Measurements from ENCODE around the gene PAX5.

The PAX5 gene

DNA sequence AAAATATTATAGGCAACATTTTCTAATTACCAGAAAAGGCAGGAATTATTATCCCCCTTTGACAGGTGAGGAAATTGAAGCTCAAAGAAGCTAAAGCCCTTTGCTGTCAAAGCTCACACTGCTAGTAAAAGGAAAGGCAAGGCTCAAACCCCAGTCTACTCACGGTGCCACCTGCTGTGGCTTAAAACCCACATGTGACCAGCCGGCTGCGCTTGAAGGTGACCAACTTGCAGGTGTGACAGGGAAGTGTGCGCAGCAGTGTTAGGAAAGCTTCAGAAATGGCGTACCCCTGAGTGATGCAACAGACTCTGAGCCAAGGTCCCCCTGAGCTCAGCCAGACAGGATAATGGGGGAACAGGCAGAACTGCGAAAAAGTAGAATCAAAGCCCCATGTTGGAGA, 45.2 kb downstream of the PAX5 start:
- no peak overlapping the region for H3K4me3 ChIP-seq (ENCODE audit: low read depth, low read length)

DNA sequence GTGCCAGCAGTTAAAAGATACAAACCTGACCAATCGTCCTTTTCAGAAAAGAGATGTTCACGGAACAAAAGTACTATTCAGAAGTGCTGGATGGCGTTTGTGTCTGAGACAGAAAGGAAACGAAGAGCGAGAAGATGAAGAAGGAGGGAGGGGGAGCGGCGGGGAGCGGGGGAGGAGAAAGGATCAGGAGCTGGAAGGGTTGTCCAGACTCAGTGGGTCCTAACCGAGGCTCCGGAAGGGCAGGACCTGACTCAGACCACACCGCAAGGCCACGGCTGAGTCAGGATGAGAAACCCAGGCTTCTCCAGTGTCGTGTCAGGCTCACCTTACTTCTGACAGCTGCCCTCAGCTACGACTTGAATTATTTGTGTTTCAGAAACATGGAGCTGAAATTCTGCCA, 46.2 kb downstream of the PAX5 start:
- H3K4me3 ChIP-seq (ENCODE audit: low read depth, low read length) = no peak overlapping the region

DNA sequence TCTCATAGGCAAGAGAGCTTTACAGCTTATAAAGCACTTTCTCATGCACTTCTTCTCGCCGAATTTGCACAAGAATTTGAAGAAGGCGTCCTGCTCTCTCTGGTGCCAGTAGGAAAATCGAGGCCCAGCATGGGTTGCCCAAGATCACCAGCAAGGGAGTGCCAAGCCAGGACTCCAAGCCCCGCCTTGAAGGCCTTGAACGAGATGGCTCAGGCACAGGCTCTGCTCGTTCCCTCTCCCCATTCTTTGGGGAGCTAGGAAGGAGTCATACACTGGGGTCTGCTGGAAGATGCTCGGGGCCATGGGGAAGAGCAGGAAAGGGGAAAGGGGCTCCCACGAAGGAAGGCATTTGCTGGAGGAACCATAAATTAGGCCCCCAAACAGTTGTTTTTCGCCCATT, 46.7 kb downstream of the PAX5 start:
- H3K4me3 ChIP-seq (ENCODE audit: low read depth, low read length) = no peak overlapping the region

DNA sequence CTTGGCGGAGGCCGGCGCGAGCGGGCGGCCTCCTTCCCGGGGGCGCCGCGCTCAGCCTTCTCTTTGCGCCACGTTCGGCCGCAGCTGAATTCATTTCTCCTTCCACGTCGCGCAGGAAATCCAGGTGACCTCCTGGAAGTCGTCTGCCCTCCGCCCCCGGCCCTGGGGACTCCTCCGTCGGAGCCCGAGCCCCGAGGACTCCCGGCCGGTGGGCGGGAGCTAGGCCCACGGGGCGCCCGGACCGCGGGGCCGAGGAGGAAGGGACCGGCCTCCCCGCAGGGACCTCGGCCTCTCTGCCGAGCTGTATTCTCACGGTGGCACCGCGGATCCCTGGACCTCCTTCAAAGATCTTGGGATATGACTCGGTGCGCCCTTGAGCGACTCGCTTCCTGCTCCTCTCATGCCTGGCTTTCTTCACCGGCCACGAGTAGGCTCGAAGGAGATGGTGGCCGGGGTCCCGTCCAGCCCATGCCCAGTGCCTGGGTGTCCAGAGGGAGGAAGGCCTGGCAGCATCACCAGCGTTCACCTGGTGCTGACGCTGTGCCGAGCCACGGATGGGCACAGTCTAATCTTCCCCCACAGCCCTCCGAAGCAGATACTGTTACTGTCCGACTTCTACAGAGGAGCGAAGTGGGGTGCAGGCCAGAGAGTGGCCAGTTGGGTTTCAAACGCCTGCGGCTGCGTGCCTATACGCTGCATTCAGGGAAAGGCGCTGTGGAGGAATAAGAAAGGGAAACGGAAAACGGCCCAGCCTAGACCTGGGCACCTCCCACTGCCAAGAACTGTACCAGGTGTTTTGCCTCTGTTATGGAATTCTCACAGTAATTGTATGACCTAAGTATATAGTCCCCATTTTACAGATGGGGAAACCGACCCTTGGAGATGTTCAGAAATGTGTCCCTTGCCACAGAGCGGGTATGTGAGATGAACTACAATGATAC, 47.3 kb downstream of the PAX5 start:
- H3K4me3 ChIP-seq (ENCODE audit: low read depth, low read length) = peak overlapping the region; percentile 14

DNA sequence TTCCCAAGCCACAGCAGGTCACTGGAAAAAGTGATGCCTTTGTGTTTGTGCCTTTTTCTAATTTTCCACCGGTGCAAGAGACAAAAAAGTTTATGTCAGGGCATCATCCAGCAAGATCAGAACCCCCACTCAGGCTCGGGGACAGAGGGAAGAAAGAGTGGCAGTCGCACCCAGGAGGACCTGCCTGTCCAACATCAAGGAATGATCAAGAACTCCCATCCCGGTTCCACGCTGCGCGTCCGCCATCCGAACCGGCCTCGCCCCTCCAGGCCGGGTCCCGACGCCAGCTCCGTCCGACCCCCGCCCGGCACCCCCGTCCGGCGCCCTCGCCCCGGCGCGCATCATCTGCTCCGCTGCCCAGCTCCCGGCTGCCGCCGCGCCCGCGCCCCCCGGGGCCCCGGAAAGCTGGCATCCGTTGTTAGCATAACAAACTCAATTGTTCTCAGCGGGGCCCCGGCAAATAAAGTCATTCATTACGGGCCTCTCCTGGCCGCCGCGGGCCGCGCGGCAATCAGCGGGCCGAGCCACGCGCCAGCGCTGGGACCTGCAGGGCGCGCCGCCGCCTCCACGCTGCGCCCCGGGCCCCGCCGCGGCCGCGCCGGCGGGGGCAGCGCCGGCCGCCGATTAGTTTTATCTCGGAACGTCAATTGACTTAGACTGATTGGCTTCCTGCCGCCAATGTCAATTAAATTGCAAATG, 48.1 kb downstream of the PAX5 start:
- H3K4me3 ChIP-seq (ENCODE audit: low read depth, low read length) = peak overlapping the region; percentile 14

DNA sequence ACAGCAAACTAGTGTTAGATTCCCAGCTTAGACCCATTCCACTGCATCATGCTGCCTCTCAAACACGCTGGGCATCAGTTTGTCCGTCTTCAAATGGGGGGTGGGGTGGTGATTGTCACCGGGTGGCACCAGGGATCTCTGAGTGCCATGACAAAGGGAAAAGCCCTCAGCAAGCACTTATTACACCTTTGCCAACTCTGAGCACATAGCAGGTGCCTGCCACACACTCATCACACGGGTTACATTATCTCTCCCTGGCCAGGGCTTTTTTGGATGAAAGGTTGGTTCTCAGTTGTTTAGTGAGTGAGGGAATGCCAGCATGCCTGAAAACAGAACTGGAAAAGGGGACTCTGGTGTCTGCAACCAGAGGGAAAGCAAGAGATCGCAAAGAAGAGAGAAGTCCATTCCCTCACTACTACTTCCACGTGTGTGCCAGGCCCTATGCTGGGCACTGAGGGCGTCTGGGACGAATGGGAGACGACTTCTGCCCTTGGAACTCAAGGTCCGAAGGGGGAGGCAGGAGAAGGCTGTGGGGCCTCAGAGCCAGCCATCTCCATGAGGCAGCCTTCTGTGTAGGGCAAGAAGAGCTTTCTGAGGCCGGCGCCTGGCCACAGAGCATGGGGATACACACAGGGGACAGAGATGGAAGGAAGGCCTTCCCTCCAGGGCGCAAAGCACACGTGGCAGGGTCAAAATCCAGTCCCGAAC, 48.9 kb downstream of the PAX5 start:
- H3K4me3 ChIP-seq (ENCODE audit: low read depth, low read length) = no peak overlapping the region

DNA sequence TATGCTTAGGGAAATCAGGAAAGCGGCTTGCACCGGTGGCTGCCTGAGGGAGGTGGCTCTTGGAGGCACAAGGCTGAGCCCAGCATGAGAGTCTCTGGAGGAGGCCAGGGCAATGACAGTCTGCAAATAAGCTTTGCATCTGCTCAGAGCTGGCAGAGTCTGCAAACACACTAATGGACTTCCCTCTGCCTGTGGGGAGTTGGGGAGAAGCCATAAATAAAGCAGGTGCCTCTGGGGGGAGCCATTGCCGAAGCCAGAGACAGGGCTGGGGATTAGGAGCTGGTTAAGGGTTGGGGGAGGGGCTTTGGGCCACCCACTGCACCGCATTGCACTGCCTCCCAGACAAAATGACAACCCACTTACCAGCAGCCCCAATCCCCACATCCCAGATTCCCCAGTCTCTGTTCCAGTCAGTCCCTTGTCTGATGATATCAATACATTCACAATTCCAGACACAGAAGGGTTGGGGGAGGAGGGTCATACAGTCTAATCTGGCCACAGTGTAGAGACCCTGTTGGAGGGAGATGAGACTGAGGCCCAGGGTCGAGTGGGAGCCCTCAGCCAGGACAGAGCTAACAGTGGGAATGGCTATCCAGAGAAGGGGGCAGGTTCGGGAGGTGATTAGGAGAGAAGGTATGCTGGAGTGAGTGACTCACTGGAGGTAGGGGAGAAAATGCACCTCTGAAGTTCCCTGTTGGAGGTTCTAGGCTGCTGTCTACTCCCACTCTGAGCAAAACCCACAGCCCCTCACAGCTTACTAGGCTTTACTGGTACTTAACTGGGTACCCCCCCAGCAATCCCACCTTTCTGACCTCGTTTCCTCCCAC, 53.7 kb downstream of the PAX5 start:
- no peak overlapping the region for H3K4me3 ChIP-seq (ENCODE audit: low read depth, low read length)

DNA sequence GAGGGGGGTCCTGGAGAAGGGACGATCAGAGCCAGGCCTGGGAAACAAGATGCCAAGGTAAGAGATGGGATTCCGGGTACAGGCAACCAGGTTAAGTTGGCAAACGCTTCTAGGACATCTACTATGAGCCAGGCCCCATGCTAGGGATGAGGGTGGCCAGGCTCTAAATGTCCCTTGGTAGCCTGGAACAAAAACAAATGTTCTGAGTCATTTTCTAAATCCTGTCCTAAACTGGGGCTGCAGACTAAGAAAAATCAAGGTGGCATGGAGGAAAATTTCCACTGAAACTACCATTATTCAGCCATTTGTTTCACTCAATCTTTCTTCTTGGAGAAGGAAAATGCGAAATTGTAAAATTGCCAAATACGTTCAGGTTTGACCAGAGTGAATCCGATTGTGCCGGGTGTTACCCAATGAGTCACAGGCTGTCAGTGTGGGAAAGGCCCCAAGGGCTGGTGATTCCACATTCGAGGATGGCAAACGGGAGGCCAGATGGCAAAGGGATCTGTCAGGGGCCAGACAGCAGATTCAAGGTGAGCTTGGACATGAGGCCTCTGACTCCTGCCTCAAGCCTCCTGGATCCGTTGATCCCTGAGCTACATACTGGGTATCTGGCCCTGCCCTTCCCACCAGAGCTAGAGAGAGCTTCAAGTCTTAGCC, 57.6 kb downstream of the PAX5 start:
- no peak overlapping the region for H3K4me3 ChIP-seq (ENCODE audit: low read depth, low read length)

DNA sequence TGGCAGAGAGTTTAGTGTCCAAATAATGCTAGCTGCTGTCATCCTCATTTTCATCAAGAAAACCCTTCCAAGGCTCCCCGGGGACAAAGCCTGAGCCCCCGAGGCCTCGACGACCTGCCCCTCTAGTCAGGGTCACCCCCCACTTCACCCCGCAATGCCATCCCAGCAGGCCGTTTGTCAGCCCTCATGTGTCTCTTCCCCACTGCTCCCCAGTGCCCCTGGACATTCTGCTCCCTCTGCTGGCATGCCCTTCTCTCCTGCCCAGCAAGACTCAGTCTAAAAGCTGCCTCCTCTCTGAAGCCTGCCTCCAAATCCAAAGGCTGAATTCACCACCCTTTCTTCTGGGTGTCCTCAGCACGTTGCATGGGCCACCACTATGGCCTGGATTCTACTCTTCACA, 59.3 kb downstream of the PAX5 start:
- H3K4me3 ChIP-seq (ENCODE audit: low read depth, low read length) = no peak overlapping the region

DNA sequence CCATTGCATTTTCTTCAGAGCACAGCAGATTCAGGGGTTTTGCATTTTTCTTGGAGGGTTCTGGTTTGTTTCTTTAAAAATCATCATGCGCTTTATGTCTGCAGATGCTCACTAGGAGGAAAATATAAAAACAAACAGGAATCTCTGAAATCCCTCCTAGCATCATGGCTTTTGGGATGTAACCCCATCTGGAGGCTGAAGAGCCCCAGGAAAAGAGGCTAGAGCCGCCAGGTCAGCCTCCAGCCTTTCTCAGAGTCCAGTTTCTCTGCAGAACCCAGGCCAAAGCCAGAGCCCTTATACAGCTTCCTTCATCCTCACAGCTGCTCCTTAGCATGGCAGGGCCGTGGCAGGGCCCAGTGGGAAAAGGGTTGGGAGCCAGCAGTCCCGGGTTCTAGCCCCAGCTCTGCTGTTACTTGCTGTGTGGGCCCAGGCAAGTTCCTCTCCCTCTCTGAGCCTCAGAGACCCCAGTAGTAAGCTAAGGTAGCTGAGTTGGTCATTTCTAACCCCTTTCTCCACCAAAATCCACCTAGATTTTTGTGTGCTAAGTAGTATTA, 62.1 kb downstream of the PAX5 start:
- H3K4me3 ChIP-seq (ENCODE audit: low read depth, low read length) = no peak overlapping the region

DNA sequence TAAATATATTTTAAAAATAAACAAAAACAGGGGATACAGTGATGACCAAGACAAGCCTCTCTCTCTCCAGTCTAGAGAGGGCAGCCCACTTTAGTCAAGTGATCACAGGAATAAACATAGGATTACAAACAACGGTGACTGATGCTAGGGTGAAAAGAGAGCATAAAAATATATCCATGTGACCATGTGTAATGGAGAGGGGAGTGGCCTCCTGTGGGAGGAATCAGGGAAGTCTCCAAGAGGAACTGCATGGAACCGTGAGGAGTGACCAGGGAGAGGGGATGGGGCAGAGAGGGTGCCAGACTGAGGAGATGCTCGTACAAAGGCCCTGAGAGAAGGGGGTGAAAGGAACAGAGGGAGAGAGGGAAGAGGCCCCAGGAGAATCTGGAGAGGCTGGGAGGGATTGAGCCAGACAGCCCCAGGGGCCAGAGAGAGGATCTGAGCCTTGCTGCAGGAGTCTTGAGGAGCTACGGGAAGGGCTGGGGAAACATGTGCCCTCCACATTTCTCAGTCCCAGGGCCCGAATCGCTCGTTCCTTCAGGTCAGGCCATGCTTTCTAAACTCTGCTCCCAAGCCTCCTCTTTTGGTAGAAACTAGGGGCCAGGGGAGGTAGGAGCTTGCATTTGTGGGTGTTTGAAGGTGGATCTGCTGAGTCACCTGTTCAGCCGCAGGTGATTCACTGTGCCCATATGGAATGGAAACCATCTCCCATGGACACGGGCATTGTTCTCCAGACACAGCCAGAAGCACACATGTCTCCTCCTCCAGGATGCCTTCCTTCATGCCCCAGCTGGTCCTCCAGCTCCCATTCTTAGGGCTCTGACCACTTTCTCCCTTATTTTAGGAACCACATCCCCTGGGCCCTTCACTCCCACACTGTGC, 63.8 kb downstream of the PAX5 start:
- H3K4me3 ChIP-seq (ENCODE audit: low read depth, low read length) = no peak overlapping the region

DNA sequence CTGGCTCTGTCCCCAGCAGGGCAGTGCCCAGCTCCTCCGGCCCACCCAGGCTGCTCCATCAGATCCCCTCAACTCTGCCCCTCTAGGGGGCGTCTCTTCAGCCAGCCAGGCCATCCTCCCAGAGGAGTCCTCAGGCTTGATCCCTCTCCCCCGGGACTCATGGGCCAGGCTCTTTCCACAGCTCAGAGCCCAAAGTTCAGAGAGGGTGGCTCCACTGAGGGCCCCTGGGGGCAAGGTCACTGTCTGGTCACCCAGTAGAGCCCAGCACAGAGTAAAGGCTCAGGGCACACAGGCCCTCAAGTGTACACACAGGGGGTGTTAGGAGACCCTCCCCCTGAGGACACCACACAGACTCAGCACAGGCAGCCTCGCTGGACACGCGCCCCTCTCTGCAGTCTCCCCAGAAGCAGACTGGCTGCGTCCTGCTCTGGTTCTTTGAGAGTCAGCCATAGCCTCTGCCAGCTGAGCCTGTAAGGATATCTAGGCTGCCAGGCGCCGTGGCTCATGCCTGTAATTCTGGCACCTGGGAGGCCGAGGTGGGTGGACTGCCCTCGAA, 64.8 kb downstream of the PAX5 start:
- no peak overlapping the region for H3K4me3 ChIP-seq (ENCODE audit: low read depth, low read length)

DNA sequence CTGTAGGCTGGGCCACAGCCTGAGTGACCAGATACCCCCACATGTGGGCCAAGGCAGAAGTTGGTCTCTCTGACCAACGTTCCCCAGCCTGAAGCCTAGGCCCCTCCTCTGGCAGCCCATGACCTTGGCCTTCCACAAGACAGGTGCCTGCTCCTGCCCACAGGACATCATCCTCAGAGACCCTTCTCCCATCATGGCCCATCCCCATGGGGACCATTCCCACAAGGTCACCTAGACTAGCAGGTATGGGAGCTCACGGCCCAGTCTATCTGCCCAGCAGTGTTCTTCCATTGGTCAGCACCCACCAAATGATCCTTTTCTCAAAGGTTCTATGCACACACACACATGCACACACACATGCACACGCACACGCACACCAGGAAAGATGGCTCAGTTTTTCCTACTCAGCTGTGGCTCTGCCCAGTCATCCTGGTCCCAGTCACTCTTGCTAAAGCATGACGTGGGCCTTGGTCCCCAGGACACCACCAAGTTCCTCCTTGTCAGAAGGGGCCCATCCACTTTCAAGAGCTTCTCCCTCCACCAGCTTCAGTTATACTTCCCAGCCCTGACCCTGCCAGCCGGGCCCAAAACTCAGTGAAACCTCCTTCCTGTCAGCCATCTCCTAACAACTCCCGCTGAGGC, 65.4 kb downstream of the PAX5 start:
- no peak overlapping the region for H3K4me3 ChIP-seq (ENCODE audit: low read depth, low read length)

DNA sequence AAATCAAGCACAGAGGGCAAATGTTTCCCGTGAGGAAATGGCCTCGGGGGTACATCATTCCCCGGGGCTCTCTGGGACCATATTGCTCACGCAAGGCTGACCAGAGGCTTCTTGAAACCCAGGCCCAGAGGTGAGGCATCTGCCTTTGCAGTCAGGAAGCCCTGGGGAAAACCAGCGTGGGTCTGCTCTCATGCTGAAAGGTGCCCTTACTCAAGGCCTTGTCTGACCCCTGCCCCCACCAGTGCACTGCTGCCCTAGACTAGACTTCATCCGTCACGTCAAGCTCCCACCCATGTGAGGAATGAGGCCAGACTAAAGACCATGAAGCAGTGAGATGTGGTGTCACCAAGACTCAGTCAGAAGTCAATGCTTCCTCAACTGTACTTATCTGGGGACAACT, 66.1 kb downstream of the PAX5 start:
- no peak overlapping the region for H3K4me3 ChIP-seq (ENCODE audit: low read depth, low read length)

DNA sequence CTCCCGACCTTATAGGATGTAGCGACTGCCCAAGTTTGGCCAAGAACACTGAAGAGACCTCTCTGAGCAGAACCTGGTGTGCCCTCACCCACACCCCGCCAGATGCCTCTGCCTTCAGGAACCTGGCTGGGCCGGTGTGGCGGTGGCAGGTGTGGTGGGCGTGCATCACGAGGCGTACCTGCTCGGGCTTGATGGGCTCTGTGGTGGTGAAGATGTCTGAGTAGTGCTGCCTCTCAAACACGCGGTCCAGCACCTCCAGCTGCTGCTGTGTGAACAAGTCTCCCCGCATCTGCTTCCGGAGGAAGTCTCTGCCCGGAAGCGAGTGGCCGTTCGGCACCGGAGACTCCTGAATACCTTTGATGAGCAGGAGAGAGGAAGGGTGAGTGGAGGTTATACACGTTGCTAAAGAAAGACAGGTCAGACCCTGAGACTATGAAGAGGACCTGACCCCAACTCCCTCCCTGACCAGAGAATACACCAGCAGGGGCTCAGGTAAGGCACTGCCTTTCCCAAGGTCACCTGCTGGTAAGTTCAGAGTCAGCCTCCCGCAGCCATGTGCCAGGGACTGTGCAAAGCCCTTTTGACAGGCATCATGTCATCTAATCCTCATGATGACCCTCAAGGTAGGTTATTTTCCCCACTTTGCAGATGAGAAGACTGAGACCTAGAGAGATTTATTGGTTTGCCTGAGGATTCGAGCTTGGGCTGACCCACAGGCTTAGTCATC, 67.5 kb downstream of the PAX5 start:
- H3K4me3 ChIP-seq (ENCODE audit: low read depth, low read length) = no peak overlapping the region

DNA sequence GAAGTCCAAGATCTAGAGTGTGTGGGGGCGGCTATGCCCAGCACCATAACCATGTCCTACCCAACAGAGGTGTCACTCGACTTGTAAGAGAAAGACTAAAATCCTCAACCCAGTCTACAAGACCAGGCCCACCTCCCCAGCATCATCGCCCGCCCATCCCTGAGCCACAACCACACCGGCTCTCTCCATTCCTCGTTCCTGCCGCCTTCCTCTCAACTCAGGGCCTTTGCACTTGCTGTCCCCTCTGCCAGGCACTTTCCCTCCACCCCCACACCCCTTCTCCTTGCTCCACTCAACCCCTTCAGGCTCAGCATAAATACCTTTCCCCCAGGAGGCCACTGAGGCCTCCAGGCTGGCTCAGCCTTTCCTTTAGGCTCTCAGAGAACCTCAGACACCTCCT, 69.3 kb downstream of the PAX5 start:
- H3K4me3 ChIP-seq (ENCODE audit: low read depth, low read length) = no peak overlapping the region

DNA sequence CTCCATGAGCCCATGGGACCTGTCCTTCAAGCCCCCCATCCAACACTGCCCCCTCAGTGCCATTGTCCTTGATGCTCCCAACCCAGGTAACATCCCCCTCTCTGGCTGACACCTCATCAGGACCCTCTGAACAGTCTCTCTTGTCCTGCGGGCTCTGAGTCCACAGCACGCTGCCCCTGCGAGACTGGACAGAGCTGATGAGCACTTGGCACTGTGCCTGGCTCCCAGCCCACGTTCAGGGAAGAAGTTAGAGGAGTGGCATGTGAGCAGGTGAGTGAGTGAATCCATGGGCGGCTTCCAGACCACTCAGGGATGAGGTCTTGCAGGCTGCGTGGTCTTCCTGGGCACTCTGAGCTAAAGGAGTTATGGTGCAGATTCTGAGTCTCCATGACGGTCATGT, 70.7 kb downstream of the PAX5 start:
- H3K4me3 ChIP-seq (ENCODE audit: low read depth, low read length) = no peak overlapping the region

DNA sequence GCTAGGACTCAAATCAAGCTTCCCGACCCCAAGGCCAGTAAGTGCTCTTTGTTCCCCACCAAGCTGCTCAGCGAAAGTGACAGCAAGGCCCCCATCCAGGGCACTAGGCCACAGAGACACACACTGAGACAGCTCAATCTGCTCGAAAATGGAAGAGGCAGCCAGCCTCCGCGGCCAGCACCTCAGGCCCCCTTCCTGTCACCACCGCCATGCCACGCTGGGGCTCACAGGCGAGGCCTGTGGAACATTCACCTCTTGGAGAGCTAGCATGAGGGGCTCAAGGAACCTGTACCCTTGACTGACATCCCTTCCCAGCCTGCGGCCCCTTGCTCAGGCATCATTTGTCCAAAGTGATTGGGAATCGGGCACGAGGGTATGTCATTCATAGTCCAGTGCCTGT, 71.4 kb downstream of the PAX5 start:
- no peak overlapping the region for H3K4me3 ChIP-seq (ENCODE audit: low read depth, low read length)

Measured in iPS-11a (cell line).